WTC11 (cell line): Measurements from ENCODE around the gene TFF1.

ENCODE experiments used
- ATF6 ChIP-seq: sonication (generic); formaldehyde crosslinking; IDR thresholded peaks from 2 replicates; pipeline ENCODE4 v1.8.1; 2023; ENCODE audit warnings: mild to moderate bottlenecking, missing genetic modification reagents
- CBFB ChIP-seq: sonication (generic); formaldehyde crosslinking; IDR thresholded peaks from 2 replicates; pipeline ENCODE4 v1.8.1; 2022; ENCODE audit warnings: mild to moderate bottlenecking, low read depth, missing genetic modification reagents
- CTCF ChIP-seq: fragments of 200-600 bp; IDR thresholded peaks from 2 replicates; pipeline ENCODE4 v1.8.0; 2022; ENCODE audit warnings: antibody characterized with exemption
- E2F4 ChIP-seq: sonication (generic); formaldehyde crosslinking; IDR thresholded peaks from 2 replicates; pipeline ENCODE4 v1.8.1; 2022; ENCODE audit warnings: low read depth, mild to moderate bottlenecking, moderate library complexity, missing genetic modification reagents, borderline replicate concordance
- ELF4 ChIP-seq: sonication (generic); formaldehyde crosslinking; IDR thresholded peaks from 2 replicates; pipeline ENCODE4 v1.8.1; 2022; ENCODE audit warnings: low read depth, mild to moderate bottlenecking, moderate library complexity, missing genetic modification reagents
- FOXP1 ChIP-seq: sonication (generic); formaldehyde crosslinking; IDR thresholded peaks from 2 replicates; pipeline ENCODE4 v1.8.0; 2022; ENCODE audit warnings: missing genetic modification reagents, mild to moderate bottlenecking, moderate library complexity, borderline replicate concordance
- GABPB1 ChIP-seq: sonication (generic); formaldehyde crosslinking; IDR thresholded peaks from 2 replicates; pipeline ENCODE4 v1.8.1; 2023; ENCODE audit warnings: mild to moderate bottlenecking, missing genetic modification reagents
- HMGXB4 ChIP-seq: sonication (generic); formaldehyde crosslinking; IDR thresholded peaks from 2 replicates; pipeline ENCODE4 v1.8.1; 2023; ENCODE audit warnings: mild to moderate bottlenecking, moderate library complexity, missing genetic modification reagents
- IRF1 ChIP-seq: sonication (generic); formaldehyde crosslinking; IDR thresholded peaks from 2 replicates; pipeline ENCODE4 v1.8.0; 2023; ENCODE audit warnings: missing genetic modification reagents
- NFE2L1 ChIP-seq: sonication (generic); formaldehyde crosslinking; IDR thresholded peaks from 2 replicates; pipeline ENCODE4 v1.8.1; 2023; ENCODE audit warnings: missing genetic modification reagents
- TEAD4 ChIP-seq: sonication (generic); formaldehyde crosslinking; IDR thresholded peaks from 2 replicates; pipeline ENCODE4 v1.8.0; 2022; ENCODE audit warnings: mild to moderate bottlenecking, missing genetic modification reagents
- USF2 ChIP-seq: sonication (generic); formaldehyde crosslinking; IDR thresholded peaks from 2 replicates; pipeline ENCODE4 v1.8.1; 2023; ENCODE audit warnings: mild to moderate bottlenecking, missing genetic modification reagents, moderate library complexity
- TF ChIP-seq, protein P1 (sequence below): fragments of 250-450 bp; sonication (Bioruptor Pico); IDR thresholded peaks from 2 replicates; pipeline ENCODE4 v2.1.2; 2022; ENCODE audit warnings: mild to moderate bottlenecking, moderate library complexity
- TF ChIP-seq, protein P2 (sequence below): sonication (generic); formaldehyde crosslinking; IDR thresholded peaks from 2 replicates; pipeline ENCODE4 v1.8.0; 2022; ENCODE audit warnings: mild to moderate bottlenecking, missing genetic modification reagents

DNA sequence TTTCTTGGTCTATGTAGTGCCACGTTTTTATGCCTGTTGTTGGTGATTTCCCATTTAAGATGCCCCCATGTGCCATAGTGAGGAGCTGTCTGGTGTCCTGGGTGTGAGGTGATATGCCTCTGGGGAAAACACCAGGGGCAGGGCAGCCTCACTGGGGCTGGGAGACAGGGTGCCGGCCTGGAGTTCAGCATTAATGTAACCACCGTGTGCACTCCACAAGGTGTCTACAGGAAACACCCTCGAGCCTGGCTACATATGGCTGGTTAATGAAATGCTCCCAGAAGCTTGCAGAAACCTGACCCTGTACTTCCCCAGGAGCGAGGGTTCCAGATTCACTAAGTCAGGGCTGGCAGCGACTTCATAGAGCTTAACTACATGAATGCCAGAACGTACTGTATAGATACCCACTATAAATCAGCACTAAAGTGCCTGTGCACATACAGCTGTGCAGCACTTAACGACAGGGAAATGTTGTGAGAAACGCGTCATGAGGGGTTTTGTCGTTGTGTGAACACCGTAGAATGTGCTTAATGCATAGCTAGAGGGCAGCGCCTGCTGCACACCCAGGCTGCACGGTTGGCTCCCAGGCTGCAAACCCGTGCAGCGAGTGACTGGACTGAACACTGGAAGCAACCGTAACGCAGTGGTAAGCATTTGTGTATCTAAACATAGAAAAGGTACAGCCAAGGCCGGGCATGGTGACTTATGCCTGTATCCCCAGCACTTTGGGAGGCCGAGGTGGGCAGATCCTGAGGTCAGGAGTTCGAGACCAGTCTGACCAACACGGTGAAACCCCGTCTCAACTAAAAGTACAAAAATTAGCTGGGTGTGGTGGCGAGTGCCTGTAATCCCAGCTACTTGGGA lies 25.9 kb downstream of the TFF1 start:
- no peak for TF ChIP-seq CTCF
- TF ChIP-seq CBFB (CRISPR knock-in tag), result no peak
- no peak for TF ChIP-seq ATF6 (CRISPR knock-in tag)
- no peak for TF ChIP-seq USF2 (CRISPR knock-in tag)
- TF ChIP-seq ELF4 (CRISPR knock-in tag), result no peak
- TF ChIP-seq, protein P1, sequence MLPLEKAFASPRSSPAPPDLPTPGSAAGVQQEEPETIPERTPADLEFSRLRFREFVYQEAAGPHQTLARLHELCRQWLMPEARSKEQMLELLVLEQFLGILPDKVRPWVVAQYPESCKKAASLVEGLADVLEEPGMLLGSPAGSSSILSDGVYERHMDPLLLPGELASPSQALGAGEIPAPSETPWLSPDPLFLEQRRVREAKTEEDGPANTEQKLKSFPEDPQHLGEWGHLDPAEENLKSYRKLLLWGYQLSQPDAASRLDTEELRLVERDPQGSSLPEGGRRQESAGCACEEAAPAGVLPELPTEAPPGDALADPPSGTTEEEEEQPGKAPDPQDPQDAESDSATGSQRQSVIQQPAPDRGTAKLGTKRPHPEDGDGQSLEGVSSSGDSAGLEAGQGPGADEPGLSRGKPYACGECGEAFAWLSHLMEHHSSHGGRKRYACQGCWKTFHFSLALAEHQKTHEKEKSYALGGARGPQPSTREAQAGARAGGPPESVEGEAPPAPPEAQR (CRISPR knock-in tag), result no peak
- TF ChIP-seq IRF1, result no peak
- no peak for TF ChIP-seq GABPB1
- TF ChIP-seq E2F4, result no peak
- TF ChIP-seq HMGXB4, result no peak
- TF ChIP-seq TEAD4, result no peak
- TF ChIP-seq, protein P2, sequence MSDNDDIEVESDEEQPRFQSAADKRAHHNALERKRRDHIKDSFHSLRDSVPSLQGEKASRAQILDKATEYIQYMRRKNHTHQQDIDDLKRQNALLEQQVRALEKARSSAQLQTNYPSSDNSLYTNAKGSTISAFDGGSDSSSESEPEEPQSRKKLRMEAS, result no peak
- TF ChIP-seq NFE2L1 (CRISPR knock-in tag), result no peak
- TF ChIP-seq FOXP1 (CRISPR knock-in tag), result no peak
